HL-60/S4 treated with retinoic acid at 250 ng/mL for 4 days and 3 days (cell line): ENCODE results near the gene UTRN.

Source experiments
- in situ Hi-C: fragments of 300-500 bp; cut with MboI; formaldehyde crosslinking; loops from 2 replicates; pipeline ENCODE4 v1.7.0; 2022; ENCODE audit warnings: low sequenced_read_pairs

The UTRN gene

GRCh38 chr6:144284783-144285547 lies at the start of gene UTRN:
TSS of gene UTRN (plus strand) at chr6:144285335. CDS start at chr6:144291829, 6,494 bp downstream.
- in situ Hi-C loops, result no loop called here

- in situ Hi-C loops, result no loop called here
These were observed 40.4 kb upstream of the UTRN start for GRCh38 chr6:144244688-144245087.

GRCh38 chr6:144246988-144247387 lies 38.1 kb upstream of the UTRN start:
- in situ Hi-C loops, result no loop called here

GRCh38 chr6:144248003-144248402 lies 37.1 kb upstream of the UTRN start:
- in situ Hi-C loops, result no loop called here

GRCh38 chr6:144248476-144249301 lies 36.4 kb upstream of the UTRN start:
- in situ Hi-C loops, result no loop called here

- in situ Hi-C loops, result no loop called here
These were observed 34.9 kb upstream of the UTRN start for GRCh38 chr6:144250276-144250675.

- in situ Hi-C loops, result no loop called here
These were observed 32.9 kb upstream of the UTRN start for GRCh38 chr6:144252259-144252658.

- in situ Hi-C loops, result no loop called here
These were observed 25.1 kb upstream of the UTRN start for GRCh38 chr6:144259986-144260385.

GRCh38 chr6:144262470-144263369 lies 22.4 kb upstream of the UTRN start:
- in situ Hi-C loops, result no loop called here

- in situ Hi-C loops, result no loop called here
These were observed 21.3 kb upstream of the UTRN start for GRCh38 chr6:144263786-144264185.

- in situ Hi-C loops, result no loop called here
These were observed 20.7 kb upstream of the UTRN start for GRCh38 chr6:144264270-144265060.

GRCh38 chr6:144265061-144265357 lies 20.1 kb upstream of the UTRN start:
- in situ Hi-C loops, result no loop called here

- in situ Hi-C loops, result no loop called here
These were observed 19.7 kb upstream of the UTRN start for GRCh38 chr6:144265390-144265789.

- in situ Hi-C loops, result no loop called here
These were observed 19.0 kb upstream of the UTRN start for GRCh38 chr6:144266091-144266649.

- in situ Hi-C loops, result no loop called here
These were observed 16.3 kb upstream of the UTRN start for GRCh38 chr6:144268794-144269349.

GRCh38 chr6:144277174-144277573 lies 8.0 kb upstream of the UTRN start:
- in situ Hi-C loops, result no loop called here

- in situ Hi-C loops, result no loop called here
These were observed 7.4 kb upstream of the UTRN start for GRCh38 chr6:144277605-144278227.

- in situ Hi-C loops, result no loop called here
These were observed 6.3 kb upstream of the UTRN start for GRCh38 chr6:144278659-144279314.
